Measurements from ENCODE around the gene PRKCA. TPM values are rescaled to one million over a fixed set of nuclear protein-coding genes. Genes with fewer than 3 reads are reported as not detected.

Gene PRKCA
- total RNA-seq, 2 donors from 2014 or later: 8.3 to 26.5 TPM

- 57% methylated on average over 7 of the region's 7 CpGs for WGBS
- TF ChIP-seq, protein P1, sequence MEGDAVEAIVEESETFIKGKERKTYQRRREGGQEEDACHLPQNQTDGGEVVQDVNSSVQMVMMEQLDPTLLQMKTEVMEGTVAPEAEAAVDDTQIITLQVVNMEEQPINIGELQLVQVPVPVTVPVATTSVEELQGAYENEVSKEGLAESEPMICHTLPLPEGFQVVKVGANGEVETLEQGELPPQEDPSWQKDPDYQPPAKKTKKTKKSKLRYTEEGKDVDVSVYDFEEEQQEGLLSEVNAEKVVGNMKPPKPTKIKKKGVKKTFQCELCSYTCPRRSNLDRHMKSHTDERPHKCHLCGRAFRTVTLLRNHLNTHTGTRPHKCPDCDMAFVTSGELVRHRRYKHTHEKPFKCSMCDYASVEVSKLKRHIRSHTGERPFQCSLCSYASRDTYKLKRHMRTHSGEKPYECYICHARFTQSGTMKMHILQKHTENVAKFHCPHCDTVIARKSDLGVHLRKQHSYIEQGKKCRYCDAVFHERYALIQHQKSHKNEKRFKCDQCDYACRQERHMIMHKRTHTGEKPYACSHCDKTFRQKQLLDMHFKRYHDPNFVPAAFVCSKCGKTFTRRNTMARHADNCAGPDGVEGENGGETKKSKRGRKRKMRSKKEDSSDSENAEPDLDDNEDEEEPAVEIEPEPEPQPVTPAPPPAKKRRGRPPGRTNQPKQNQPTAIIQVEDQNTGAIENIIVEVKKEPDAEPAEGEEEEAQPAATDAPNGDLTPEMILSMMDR (IDR thresholded peaks at IDR 0.05): no peak
- TF ChIP-seq POLR2A (IDR thresholded peaks at IDR 0.05) (no peak), POLR2AphosphoS5 (IDR thresholded peaks at IDR 0.05) (no peak)
- Histone ChIP-seq H3K36me3 (no peaks in the 10 kb centered on the region), H3K4me3 (no peak overlapping the region), H3K4me1 (replicated peaks) (no peaks in the 10 kb centered on the region), H3K27ac (no peak overlapping the region), H3K9me3 (no peaks in the 10 kb centered on the region), H3K27me3 (replicated peaks; ENCODE audit: insufficient read depth) (no peaks in the 10 kb centered on the region)
- intact Hi-C loops (cut with DNase I): no loop called here
- no peak for DNase-seq (ENCODE audit: low spot score)
These were observed 475.3 kb downstream of the PRKCA start for GRCh38 chr17:66777689-66778225.

DNA sequence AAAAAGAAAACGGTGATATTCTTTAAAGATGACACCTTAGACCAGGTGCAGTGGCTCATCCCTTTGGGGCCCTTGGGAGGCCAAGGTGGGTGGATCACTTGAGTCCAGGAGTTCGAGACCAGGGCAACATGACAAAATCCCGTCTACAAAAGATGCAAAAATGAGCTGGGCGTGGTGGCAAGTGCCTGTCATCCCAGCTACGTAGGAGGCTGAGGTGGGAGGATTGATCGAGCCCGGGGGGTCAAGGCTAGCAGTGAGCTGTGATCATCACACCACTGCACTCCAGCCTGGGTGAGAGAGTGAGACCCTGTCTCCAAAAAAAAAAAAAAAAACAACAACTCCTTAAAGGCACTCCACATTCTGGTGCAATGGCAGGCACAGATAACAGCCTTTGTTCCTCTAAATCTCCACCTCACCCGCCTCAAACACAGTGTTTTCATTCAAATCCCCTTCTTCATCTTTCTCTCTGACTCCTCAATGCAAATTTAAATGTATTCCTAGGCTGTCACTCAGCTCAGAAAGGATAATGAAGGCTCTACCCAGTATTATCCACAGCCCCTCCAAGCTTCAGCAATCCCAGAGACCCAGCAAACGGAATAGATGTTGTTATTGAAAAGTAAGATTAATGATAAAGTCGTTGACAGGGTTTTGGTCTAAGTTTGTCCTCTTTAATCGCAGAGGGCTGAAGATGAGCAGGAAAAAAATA lies 476.3 kb downstream of the PRKCA start:
- H3K27ac ChIP-seq: no peak overlapping the region
- no peaks in the 10 kb centered on the region for H3K36me3 ChIP-seq
- H3K9me3 ChIP-seq: no peaks in the 10 kb centered on the region
- H3K27me3 ChIP-seq (replicated peaks; ENCODE audit: insufficient read depth): no peaks in the 10 kb centered on the region
- intact Hi-C loops (cut with DNase I): no loop called here
- H3K4me1 ChIP-seq (replicated peaks): no peaks in the 10 kb centered on the region
- DNase-seq (ENCODE audit: low spot score): no peak
- no peak overlapping the region for H3K4me3 ChIP-seq
- WGBS: 86% methylated on average over 11 of the region's 11 CpGs
- TF ChIP-seq POLR2A (IDR thresholded peaks at IDR 0.05) (no peak), POLR2AphosphoS5 (IDR thresholded peaks at IDR 0.05) (no peak)
- TF ChIP-seq, protein P1 (IDR thresholded peaks at IDR 0.05): no peak

DNA sequence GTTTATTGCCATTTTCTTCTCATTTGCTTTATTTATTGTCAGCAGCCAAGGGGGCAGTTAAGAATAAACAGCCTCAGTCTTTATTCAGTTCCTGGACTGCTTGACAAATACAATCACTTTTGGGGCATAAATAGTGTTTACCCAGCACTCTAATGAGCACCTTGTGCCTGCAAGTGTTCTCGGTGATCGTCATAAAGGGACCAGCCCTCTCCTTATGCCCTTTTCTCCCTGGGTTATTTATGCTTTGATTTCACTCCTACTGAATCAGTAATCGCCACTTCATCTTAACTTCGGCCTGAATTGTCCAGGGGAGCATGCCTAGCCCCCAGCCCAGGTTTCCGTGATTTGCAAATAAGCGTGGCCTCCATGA lies 476.8 kb downstream of the PRKCA start:
- Histone ChIP-seq H3K4me3 (no peak overlapping the region), H3K27me3 (replicated peaks; ENCODE audit: insufficient read depth) (no peaks in the 10 kb centered on the region), H3K36me3 (no peaks in the 10 kb centered on the region), H3K9me3 (no peaks in the 10 kb centered on the region), H3K4me1 (replicated peaks) (no peaks in the 10 kb centered on the region), H3K27ac (no peak overlapping the region)
- WGBS: 82% methylated on average over 6 of the region's 6 CpGs
- TF ChIP-seq POLR2A (IDR thresholded peaks at IDR 0.05) (no peak), POLR2AphosphoS5 (IDR thresholded peaks at IDR 0.05) (no peak)
- TF ChIP-seq, protein P1 (IDR thresholded peaks at IDR 0.05): no peak
- intact Hi-C loops (cut with DNase I): no loop called here
- DNase-seq (ENCODE audit: low spot score): no peak

DNA sequence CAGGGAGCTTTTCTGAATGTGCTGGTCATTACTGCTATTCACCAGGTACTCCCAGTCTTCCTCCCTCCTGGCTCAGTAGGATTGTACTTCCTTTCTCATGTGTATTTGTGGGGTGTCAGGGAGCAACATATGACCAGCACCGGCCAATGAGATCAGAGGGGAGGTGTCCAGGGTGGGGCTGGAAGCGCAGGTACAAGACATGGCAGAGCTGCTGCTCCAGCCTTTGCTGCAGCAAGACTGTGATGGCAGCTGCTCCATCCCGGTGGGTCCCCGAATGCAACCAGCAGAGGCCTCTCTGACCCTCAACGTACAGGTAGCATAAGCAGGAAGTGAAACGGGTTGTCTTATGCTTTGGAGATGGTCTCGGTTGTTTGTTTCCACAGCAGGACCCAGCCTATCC lies 478.7 kb downstream of the PRKCA start:
- Histone ChIP-seq H3K9me3 (no peaks in the 10 kb centered on the region), H3K4me3 (no peak overlapping the region), H3K36me3 (no peaks in the 10 kb centered on the region), H3K4me1 (replicated peaks) (no peaks in the 10 kb centered on the region), H3K27ac (no peak overlapping the region), H3K27me3 (replicated peaks; ENCODE audit: insufficient read depth) (no peaks in the 10 kb centered on the region)
- no peak for DNase-seq (ENCODE audit: low spot score)
- no peak for TF ChIP-seq POLR2A (IDR thresholded peaks at IDR 0.05)
- no peak for TF ChIP-seq POLR2AphosphoS5 (IDR thresholded peaks at IDR 0.05)
- TF ChIP-seq, protein P1 (IDR thresholded peaks at IDR 0.05): no peak
- 89% methylated on average over 7 of the region's 7 CpGs for WGBS
- intact Hi-C loops (cut with DNase I): no loop called here

GRCh38 chr17:66782851-66783250 lies 480.4 kb downstream of the PRKCA start:
- no peak overlapping the region for H3K27ac ChIP-seq
- H3K36me3 ChIP-seq: no peaks in the 10 kb centered on the region
- H3K4me3 ChIP-seq: no peak overlapping the region
- no peaks in the 10 kb centered on the region for H3K27me3 ChIP-seq (replicated peaks; ENCODE audit: insufficient read depth)
- H3K4me1 ChIP-seq (replicated peaks): no peaks in the 10 kb centered on the region
- TF ChIP-seq POLR2AphosphoS5 (IDR thresholded peaks at IDR 0.05) (no peak), POLR2A (IDR thresholded peaks at IDR 0.05) (no peak)
- TF ChIP-seq, protein P1 (IDR thresholded peaks at IDR 0.05): no peak
- intact Hi-C loops (cut with DNase I): no loop called here
- no peaks in the 10 kb centered on the region for H3K9me3 ChIP-seq
- WGBS: 93% methylated on average over 9 of the region's 9 CpGs
- DNase-seq (ENCODE audit: low spot score): no peak

Data from prostate gland (tissue), 2 donors.